Vagina (tissue), 2 donors: ENCODE measurements around the gene LAMC1. TPM values are rescaled to one million over a fixed set of nuclear protein-coding genes. Genes with fewer than 3 reads are reported as not detected.

Source experiments
- DNase-seq, 2 donors: peaks; one replicate each; pipeline ENCODE4 v3.0.0-alpha.2; 2017; ENCODE audit errors: extremely low spot score in 2 of 2
- H3K27ac ChIP-seq: fragments of 200-600 bp; sonication (generic); one replicate; pipeline ENCODE4 v1.5.1; 2019
- H3K27me3 ChIP-seq: fragments of 200-600 bp; sonication (generic); one replicate; pipeline ENCODE4 v1.5.1; 2019
- H3K36me3 ChIP-seq, 2 donors: fragments of 200-600 bp; sonication (generic); one replicate each; pipeline ENCODE4 v1.5.1; 2017 to 2019
- H3K4me1 ChIP-seq: fragments of 200-600 bp; sonication (generic); one replicate; pipeline ENCODE4 v1.5.1; 2019
- H3K4me3 ChIP-seq, 2 donors: fragments of 200-600 bp; sonication (generic); 1 replicate in 1 of 2; 2 replicates in 1 of 2; pipeline ENCODE4 v1.5.1; 2016 to 2019
- H3K9me3 ChIP-seq: fragments of 200-600 bp; sonication (generic); one replicate; pipeline ENCODE4 v1.5.1; 2019
- POLR2A ChIP-seq, 2 donors: fragments of 450-650 bp; IDR thresholded peaks; one replicate each; pipeline ENCODE4 v1.6.1; 2017; ENCODE audit warnings: antibody characterized with exemption in 2 of 2, mild to moderate bottlenecking in 2 of 2, moderate library complexity in 2 of 2
- POLR2AphosphoS5 ChIP-seq, 2 donors: sonication (generic); formaldehyde crosslinking; IDR thresholded peaks; one replicate each; pipeline ENCODE4 v1.9.0; 2017; ENCODE audit warnings: antibody characterized with exemption in 2 of 2, mild to moderate bottlenecking in 2 of 2, low read depth in 1 of 2; ENCODE audit not compliant: insufficient read depth in 1 of 2
- intact Hi-C: fragments of 100-400 bp; cut with DNase I; formaldehyde crosslinking; loops from one replicate; pipeline ENCODE4 v1.15.1; 2023
- total RNA-seq: library from RNA; depleted of rRNA; stranded (reverse); fragments of >200 nt; gene quantifications from one replicate; pipeline ENCODE4 v1.2.3, GENCODE V29; 2016
- TF ChIP-seq, protein P1 (sequence below), 3 experiments: fragments of 450-650 bp in 2 of 3; fragments of 200-600 bp in 1 of 3; sonication (generic) in 1 of 3; IDR thresholded peaks; one replicate each; pipeline ENCODE4 v1.5.1; 2017 to 2019; ENCODE audit warnings: antibody characterized with exemption in 3 of 3, mild to moderate bottlenecking in 2 of 3, moderate library complexity in 2 of 3

The LAMC1 gene
- total RNA-seq, 1 donor from 2014 or later: 217 TPM

DNA sequence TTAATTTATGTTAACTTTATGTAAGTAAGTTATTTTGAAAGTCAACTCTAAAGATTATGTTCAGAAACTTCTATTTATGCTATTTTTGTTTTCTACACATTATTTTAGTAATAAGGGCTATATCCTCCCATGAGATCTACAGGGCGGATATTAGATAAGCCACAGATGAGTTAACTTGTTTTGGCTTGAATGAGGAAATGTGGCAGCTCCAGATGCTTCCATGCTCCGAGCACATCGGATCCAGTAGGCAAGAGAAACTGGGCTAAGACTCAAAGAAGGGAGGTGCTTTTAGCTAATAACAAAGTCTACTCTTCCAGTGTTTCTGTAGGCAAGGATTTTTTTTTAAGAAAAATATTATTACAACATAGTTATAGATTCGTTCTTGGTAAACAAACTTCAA lies 20.0 kb upstream of the LAMC1 start:
- no peaks in the 10 kb centered on the region for H3K4me1 ChIP-seq
- H3K27me3 ChIP-seq: no peaks in the 10 kb centered on the region
- H3K36me3 ChIP-seq: no peaks in the 10 kb centered on the region
- DNase-seq: no peak
- no peaks in the 10 kb centered on the region for H3K9me3 ChIP-seq
- TF ChIP-seq POLR2A (IDR thresholded peaks at IDR 0.05) (no peak), POLR2AphosphoS5 (IDR thresholded peaks at IDR 0.05; ENCODE audit: insufficient read depth in 1 of 2, low read depth in 1 of 2) (peak in 1 of 2 donors; percentile 60)
- intact Hi-C loops: no loop called here
- no peak overlapping the region for H3K4me3 ChIP-seq
- peak overlapping the region; percentile 51 for H3K27ac ChIP-seq

DNA sequence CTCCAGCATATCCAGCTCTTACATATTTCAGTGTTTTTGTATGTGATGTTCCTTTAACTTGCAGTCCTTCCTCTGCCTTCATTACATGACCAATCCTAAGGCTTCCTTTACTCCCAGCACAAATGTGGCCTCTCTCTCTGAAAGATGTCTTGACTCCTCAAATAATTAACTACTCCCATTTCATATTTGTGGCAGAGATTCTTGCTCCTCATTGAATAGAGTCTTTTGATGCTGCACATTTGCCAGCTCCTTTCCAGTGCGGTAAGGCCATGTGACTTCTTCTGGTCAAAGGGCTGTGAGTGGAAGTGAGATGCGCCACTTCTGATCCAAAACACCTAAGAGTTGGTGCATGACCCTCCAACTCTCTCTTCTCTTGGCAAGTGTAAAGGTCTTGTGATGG lies 19.1 kb upstream of the LAMC1 start:
- Histone ChIP-seq H3K4me3 (no peak overlapping the region), H3K36me3 (no peaks in the 10 kb centered on the region), H3K4me1 (no peaks in the 10 kb centered on the region), H3K9me3 (no peaks in the 10 kb centered on the region), H3K27ac (no peak overlapping the region), H3K27me3 (no peaks in the 10 kb centered on the region)
- TF ChIP-seq, protein P1, sequence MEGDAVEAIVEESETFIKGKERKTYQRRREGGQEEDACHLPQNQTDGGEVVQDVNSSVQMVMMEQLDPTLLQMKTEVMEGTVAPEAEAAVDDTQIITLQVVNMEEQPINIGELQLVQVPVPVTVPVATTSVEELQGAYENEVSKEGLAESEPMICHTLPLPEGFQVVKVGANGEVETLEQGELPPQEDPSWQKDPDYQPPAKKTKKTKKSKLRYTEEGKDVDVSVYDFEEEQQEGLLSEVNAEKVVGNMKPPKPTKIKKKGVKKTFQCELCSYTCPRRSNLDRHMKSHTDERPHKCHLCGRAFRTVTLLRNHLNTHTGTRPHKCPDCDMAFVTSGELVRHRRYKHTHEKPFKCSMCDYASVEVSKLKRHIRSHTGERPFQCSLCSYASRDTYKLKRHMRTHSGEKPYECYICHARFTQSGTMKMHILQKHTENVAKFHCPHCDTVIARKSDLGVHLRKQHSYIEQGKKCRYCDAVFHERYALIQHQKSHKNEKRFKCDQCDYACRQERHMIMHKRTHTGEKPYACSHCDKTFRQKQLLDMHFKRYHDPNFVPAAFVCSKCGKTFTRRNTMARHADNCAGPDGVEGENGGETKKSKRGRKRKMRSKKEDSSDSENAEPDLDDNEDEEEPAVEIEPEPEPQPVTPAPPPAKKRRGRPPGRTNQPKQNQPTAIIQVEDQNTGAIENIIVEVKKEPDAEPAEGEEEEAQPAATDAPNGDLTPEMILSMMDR (IDR thresholded peaks at IDR 0.05): no peak
- TF ChIP-seq POLR2A (IDR thresholded peaks at IDR 0.05) (no peak), POLR2AphosphoS5 (IDR thresholded peaks at IDR 0.05; ENCODE audit: insufficient read depth in 1 of 2, low read depth in 1 of 2) (no peak)
- intact Hi-C loops: no loop called here
- no peak for DNase-seq

- no peaks in the 10 kb centered on the region for H3K9me3 ChIP-seq
- intact Hi-C loops: no loop called here
- H3K27ac ChIP-seq: no peak overlapping the region
- H3K27me3 ChIP-seq: no peaks in the 10 kb centered on the region
- no peaks in the 10 kb centered on the region for H3K4me1 ChIP-seq
- no peaks in the 10 kb centered on the region for H3K36me3 ChIP-seq
- TF ChIP-seq, protein P1 (IDR thresholded peaks at IDR 0.05): no peak
- no peak for TF ChIP-seq POLR2AphosphoS5 (IDR thresholded peaks at IDR 0.05; ENCODE audit: insufficient read depth in 1 of 2, low read depth in 1 of 2)
- no peak for TF ChIP-seq POLR2A (IDR thresholded peaks at IDR 0.05)
- H3K4me3 ChIP-seq: no peak overlapping the region
- no peak for DNase-seq
These were observed 11.4 kb upstream of the LAMC1 start for GRCh38 chr1:183011859-183012258.

DNA sequence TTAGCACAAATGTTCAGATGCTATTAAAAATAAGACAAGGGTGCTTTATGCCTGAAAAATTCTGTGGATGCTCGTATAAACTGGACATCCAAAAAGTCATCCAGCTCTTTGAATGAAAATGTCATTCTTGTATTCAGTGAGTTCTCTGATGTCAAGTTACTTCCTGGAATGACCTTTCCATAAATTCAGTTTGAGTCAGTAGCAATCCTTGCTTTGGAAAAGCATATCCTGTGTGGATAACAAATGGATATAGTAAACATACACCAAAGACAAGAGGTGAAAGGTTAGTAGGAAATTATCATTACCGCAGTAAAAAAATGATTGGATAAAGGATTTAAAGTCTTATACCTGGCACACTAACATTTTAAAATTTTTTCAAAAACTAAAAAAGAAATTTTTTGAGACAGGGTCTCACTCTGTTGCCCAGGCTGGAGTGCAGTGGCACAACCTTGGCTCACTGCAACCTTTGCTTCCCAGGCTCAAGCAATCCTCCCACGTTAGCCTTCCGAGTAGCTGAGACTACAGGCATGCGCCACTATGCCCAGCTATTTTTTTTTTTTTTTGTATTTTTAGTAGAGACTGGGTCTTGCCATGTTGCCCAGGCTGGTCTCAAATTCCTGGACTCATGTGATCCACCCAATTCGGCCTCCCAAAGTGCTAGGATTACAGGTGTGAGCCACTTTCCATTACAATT lies 10.8 kb upstream of the LAMC1 start:
- intact Hi-C loops: no loop called here
- H3K4me1 ChIP-seq: no peaks in the 10 kb centered on the region
- no peak overlapping the region for H3K4me3 ChIP-seq
- H3K36me3 ChIP-seq: no peaks in the 10 kb centered on the region
- H3K27ac ChIP-seq: no peak overlapping the region
- H3K27me3 ChIP-seq: no peaks in the 10 kb centered on the region
- H3K9me3 ChIP-seq: no peaks in the 10 kb centered on the region
- no peak for DNase-seq
- TF ChIP-seq POLR2AphosphoS5 (IDR thresholded peaks at IDR 0.05; ENCODE audit: insufficient read depth in 1 of 2, low read depth in 1 of 2) (no peak), POLR2A (IDR thresholded peaks at IDR 0.05) (no peak)
- TF ChIP-seq, protein P1 (IDR thresholded peaks at IDR 0.05): no peak

- Histone ChIP-seq H3K27ac (no peak overlapping the region), H3K4me1 (peaks cover 8% of the 10 kb centered on the region), H3K4me3 (no peak overlapping the region), H3K9me3 (no peaks in the 10 kb centered on the region), H3K36me3 (no peaks in the 10 kb centered on the region), H3K27me3 (no peaks in the 10 kb centered on the region)
- intact Hi-C loops: no loop called here
- DNase-seq: no peak
- TF ChIP-seq, protein P1 (IDR thresholded peaks at IDR 0.05): no peak
- TF ChIP-seq POLR2A (IDR thresholded peaks at IDR 0.05) (no peak), POLR2AphosphoS5 (IDR thresholded peaks at IDR 0.05; ENCODE audit: insufficient read depth in 1 of 2, low read depth in 1 of 2) (no peak)
These were observed 4.0 kb upstream of the LAMC1 start for GRCh38 chr1:183019139-183019740.
